Epithelial cell of proximal tubule (primary cell): ENCODE measurements around the gene UBR4. TPM values are rescaled to one million over a fixed set of nuclear protein-coding genes. Genes with fewer than 3 reads are reported as not detected.

ENCODE experiments used
- DNase-seq: peaks from one replicate; pipeline ENCODE4 v3.0.0-alpha.2; 2011; ENCODE audit warnings: low read depth
- H3K4me3 ChIP-seq: 2 replicates; pipeline ENCODE4 v1.5.1; 2011; ENCODE audit warnings: low read depth, mild to moderate bottlenecking, low read length
- CTCF ChIP-seq: conservative IDR thresholded peaks from 2 replicates; pipeline ENCODE4 v1.5.1; 2012; ENCODE audit warnings: low read depth, mild to moderate bottlenecking, low read length
- total RNA-seq: library from RNA; depleted of rRNA; stranded (reverse); fragments of >200 nt; gene quantifications from 2 replicates; pipeline ENCODE4 v1.2.3, GENCODE V29; 2015

UBR4 gene
- total RNA-seq, 1 donor from 2014 or later, result 78.3 TPM

- DNase-seq, result peak; percentile 95
- no peak overlapping the region for H3K4me3 ChIP-seq
- TF ChIP-seq CTCF, result no peak
Measured at GRCh38 chr1:19079541-19080472, 130.3 kb downstream of the UBR4 start.

GRCh38 chr1:19078536-19078935, 131.5 kb downstream of the UBR4 start:
- DNase-seq, result no peak
- no peak overlapping the region for H3K4me3 ChIP-seq
- TF ChIP-seq CTCF, result no peak

GRCh38 chr1:19076841-19077616, 133.0 kb downstream of the UBR4 start:
- DNase-seq, result no peak
- no peak for TF ChIP-seq CTCF
- no peak overlapping the region for H3K4me3 ChIP-seq

GRCh38 chr1:19074902-19075721, 135.0 kb downstream of the UBR4 start:
- no peak for TF ChIP-seq CTCF
- DNase-seq, result peak; percentile 58
- H3K4me3 ChIP-seq, result no peak overlapping the region

GRCh38 chr1:19074361-19074901, 135.6 kb downstream of the UBR4 start:
- H3K4me3 ChIP-seq, result no peak overlapping the region
- DNase-seq, result no peak
- TF ChIP-seq CTCF, result no peak
